Measurements from ENCODE around the gene DUS1L.

- TF ChIP-seq POLR2A (IDR thresholded peaks at IDR 0.05) (peak; percentile 99), CTCF (IDR thresholded peaks at IDR 0.05) (peak in 3 of 4 donors; percentile 26 to 45 (median 29))
These were observed 32.8 kb upstream of the DUS1L start, which contains the start of gene FASN for GRCh38 chr17:82098169-82098938.
